CD4-positive, alpha-beta memory T cell (primary cell): ENCODE results near the gene CISD2. TPM values are rescaled to one million over a fixed set of nuclear protein-coding genes. Genes with fewer than 3 reads are reported as not detected.

Experiments
- polyA plus RNA-seq, 2 donors: library from polyadenylated mRNA; unstranded; fragments of 300-500 nt; fragmentation: Illumina TruSeq; gene quantifications; one replicate each; pipeline ENCODE4 v1.2.3, GENCODE V29; 2021
- total RNA-seq, 2 experiments: library from RNA; stranded (reverse); gene quantifications; one replicate each; pipeline ENCODE4 v1.2.3, GENCODE V29; 2021

CISD2 gene
- total and polyA plus RNA-seq, 4 experiments from 2014 or later: 18.5 to 54.9 (median 26.6) TPM

Other genes starting within 250 kb of the CISD2 start
- 10 to 100 TPM; 30.0 to 33.2 TPM for gene MANBA, start 108.0 kb upstream of the CISD2 start, total RNA-seq
- 10 to 100 TPM; 13.5 to 22.5 TPM for gene MANBA, start 108.0 kb upstream of the CISD2 start, polyA plus RNA-seq
- 100 to 1,000 TPM; 337 to 339 TPM for gene UBE2D3, start 41.4 kb upstream of the CISD2 start, total RNA-seq
- 100 to 1,000 TPM; 473 to 768 TPM for gene UBE2D3, start 41.4 kb upstream of the CISD2 start, polyA plus RNA-seq
- 1 to 10 TPM; 3.2 to 5.2 TPM for gene SLC9B1, start 150.7 kb downstream of the CISD2 start, total RNA-seq
- 1 to 10 TPM; 2.0 to 4.2 TPM for gene SLC9B1, start 150.7 kb downstream of the CISD2 start, polyA plus RNA-seq
- 10 to 100 TPM; 17.1 to 19.7 TPM for gene SLC9B2, start 207.8 kb downstream of the CISD2 start, total RNA-seq
- gene SLC9B2, start 207.8 kb downstream of the CISD2 start, polyA plus RNA-seq: 10 to 100 TPM; 15.9 to 16.3 TPM
- 10 to 100 TPM; 20.1 to 20.5 TPM for gene BDH2, start 230.8 kb downstream of the CISD2 start, total RNA-seq
- 10 to 100 TPM; 24.2 to 25.3 TPM for gene BDH2, start 230.8 kb downstream of the CISD2 start, polyA plus RNA-seq